Head of caudate nucleus (tissue), 42 donors: ENCODE measurements around the gene TMEM132D.

Source experiments
- DNase-seq, 42 donors: peaks; one replicate each; pipeline versions ENCODE4 v3.0.0 to v3.0.0-alpha.2; 2020 to 2021; ENCODE audit warnings: mixed read lengths in 7 of 42
- intact Hi-C: fragments of 100-400 bp; cut with DNase I; formaldehyde crosslinking; loops from one replicate; pipeline ENCODE4 v1.15.0; 2022

The TMEM132D gene

DNA sequence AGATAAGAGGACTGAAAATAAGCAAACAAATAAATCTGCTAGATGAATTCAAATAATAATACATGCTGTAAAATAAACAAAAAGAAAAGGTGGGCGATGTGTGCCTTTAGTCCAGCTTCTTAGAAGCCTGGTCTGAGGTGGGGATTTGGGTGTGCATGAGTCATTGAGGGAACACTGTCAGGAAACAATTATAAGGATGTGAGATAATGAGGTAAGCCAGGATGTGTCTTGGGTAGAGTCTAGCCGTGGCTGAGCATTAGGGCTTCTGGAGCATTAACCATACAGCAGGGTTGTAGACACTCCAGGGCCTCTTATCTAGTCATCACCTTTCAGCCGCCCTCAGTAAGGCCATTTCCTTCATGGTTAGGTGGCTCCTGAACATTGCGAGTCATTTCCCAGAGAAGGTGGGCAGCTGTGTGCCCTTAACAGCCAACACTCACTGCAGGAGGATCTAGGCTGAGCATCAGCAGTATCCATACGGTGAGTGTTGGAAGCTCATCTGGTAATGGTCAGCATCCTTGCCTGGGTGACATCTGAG lies 645.0 kb downstream of the TMEM132D start:
- DNase-seq = no peak

DNA sequence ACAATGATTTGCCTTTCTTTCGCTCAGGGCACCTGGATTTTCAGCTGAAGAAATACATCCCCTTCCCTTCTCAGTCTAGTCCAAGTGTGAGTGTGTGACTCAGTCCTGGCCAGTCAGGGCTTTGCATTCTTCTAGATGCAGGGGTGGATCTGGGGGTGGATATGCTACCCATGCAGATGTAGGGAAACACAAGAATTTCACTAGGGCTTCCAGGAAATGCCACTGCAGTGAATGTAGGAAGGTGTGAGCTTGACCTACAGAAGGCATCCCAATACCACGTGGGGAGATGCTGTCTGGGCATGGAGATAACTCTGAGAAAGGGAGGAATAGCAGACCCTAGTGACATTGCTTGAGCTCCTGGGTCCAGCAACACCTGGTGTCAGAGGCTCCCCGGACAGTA lies 646.3 kb downstream of the TMEM132D start:
- DNase-seq = no peak
- intact Hi-C loops = no loop called here

More for the DNA sequence above, 645.0 kb downstream of the TMEM132D start:
- intact Hi-C loops = no loop called here

DNA sequence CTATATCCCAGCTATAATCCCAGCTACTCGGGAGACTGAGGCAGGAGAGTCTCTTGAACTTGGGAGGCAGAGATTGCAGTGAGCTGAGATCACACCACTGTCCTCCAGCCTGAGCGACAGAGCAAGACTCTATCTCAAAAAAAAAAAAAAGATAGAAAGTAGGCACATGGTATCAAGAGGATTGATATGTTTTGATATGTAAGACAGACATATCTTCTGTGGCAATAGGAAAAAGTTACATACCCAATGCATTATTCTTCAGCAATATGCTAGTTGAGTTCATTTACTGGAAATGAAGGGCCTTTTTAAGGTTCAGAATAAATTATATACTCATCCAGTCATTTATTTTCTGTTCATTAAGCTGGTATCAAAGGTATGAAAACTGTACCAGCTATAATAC lies 657.2 kb downstream of the TMEM132D start:
- no peak for DNase-seq
- intact Hi-C loops = no loop called here

DNA sequence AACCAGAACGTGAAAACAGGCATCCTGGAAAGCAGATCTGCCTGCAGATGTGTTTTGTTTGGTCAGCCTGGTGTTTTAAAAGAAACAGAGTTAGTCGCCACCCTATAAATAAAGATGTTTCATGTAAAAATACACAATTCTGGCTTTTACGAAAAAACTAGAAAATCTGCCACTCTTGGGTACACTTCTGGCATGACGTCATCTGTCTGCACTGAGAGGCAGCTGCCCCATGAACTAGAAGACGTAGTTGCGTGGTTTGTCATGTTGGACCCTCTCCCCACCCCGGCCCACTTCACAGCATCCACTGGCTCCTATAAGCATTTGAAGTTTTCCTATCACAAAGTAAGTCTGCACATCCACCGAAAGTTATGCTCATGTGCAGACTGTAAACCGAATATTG lies 658.1 kb downstream of the TMEM132D start:
- no peak for DNase-seq
- intact Hi-C loops = no loop called here

DNA sequence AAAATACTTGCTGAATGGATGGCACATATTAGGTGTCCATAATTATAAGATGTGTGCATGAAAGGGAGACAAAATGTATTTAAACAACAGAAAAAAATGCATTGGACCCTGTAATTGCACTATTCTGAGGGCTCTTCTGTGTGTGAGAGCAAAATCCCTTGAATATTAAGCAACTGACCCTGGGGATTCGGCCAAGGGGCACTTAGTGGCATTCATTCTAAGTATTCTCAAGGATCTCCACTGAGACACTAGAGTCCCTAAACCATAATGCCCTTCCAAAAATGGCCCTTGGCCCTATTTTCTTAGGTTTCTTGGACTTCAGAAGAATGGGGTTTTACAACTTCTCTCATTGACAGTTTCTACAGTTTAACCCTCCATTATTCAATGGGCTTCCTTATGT lies 662.0 kb downstream of the TMEM132D start:
- DNase-seq = peak in 1 of 42 donors; percentile 4
- intact Hi-C loops = no loop called here

DNA sequence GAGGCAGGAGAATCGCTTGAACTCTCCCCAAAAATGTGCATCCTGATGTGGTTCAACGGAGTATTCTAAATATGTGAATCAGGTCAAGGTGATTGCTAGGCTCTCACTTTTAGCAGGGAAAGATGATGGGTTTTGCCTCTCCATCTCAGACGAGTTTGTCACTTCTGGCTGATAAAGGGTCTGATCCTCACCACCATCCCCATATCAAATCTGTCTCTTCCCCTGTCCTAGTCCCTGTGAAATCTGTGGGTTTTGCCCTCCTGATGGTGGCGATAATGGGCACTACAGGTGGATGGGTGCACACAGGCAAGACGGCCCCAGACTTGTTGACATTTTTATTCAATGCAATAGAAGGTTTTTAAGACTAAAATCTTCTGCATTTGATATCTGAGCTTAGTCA lies 665.9 kb downstream of the TMEM132D start:
- DNase-seq = no peak
- intact Hi-C loops = no loop called here

GRCh38 chr12:129234209-129234608 lies 669.6 kb downstream of the TMEM132D start:
- intact Hi-C loops = no loop called here
- no peak for DNase-seq

DNA sequence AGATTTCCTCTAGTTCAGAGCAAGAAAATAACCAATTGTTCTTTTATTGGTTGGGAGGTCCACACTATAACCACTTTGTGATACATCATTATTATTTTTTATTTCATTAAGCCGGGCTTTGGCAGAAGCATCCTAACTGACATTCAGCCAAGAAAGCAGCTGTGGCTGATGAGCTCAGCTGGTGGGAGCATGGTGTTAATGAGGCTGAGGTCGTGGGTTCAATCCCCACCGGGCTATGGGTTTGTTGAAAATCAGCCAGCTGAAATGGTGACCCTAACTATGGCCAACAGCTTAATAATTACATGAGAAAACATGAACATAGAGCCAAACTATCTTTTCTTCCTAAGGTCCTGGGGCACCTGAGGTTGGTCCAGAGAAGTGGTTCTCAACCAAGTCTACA lies 672.3 kb downstream of the TMEM132D start:
- DNase-seq = no peak
- intact Hi-C loops = no loop called here

GRCh38 chr12:129230995-129231394 lies 672.8 kb downstream of the TMEM132D start:
- DNase-seq = no peak
- intact Hi-C loops = no loop called here

DNA sequence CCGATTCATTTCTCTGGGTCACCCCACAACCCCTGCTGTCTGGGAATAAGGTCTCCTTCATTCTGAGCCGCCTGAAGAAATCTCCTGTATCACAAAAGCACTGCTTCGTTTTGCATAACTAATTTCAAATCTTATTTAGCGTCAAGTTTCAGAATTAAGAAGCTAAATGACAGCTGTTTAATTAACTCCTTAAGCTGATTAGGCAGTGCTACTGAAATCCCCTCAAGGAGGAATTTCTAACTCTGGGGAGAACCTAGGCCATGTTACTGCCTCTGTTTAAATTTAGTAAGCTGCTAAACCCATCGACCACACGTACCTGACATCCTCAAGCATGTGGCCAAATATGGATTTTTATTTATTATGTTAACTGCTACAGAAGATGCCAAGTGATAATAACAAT lies 677.0 kb downstream of the TMEM132D start:
- no peak for DNase-seq
- intact Hi-C loops = no loop called here

DNA sequence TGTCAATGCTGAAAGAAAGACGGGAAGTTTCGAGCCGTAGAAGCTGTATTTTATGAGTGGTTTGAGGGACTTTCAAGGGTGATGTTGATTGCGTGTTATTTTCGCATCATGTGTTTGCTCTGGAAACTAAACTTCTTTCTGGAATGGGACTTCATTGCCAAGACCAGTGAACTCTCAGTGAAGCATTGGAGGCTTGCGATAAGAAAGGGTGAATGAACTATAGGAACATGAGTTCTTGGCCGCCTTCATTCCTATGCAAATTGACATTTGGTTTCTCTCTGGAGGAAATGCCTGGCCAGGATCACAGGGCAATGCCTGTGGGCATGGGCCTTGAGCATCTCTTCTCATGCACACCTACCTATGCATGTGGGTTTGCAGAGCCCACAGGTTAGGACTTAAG lies 677.8 kb downstream of the TMEM132D start:
- intact Hi-C loops = no loop called here
- no peak for DNase-seq

GRCh38 chr12:129215556-129215955 lies 688.3 kb downstream of the TMEM132D start:
- no peak for DNase-seq
- intact Hi-C loops = no loop called here

GRCh38 chr12:129213551-129213950 lies 690.3 kb downstream of the TMEM132D start:
- intact Hi-C loops = no loop called here
- DNase-seq = no peak

DNA sequence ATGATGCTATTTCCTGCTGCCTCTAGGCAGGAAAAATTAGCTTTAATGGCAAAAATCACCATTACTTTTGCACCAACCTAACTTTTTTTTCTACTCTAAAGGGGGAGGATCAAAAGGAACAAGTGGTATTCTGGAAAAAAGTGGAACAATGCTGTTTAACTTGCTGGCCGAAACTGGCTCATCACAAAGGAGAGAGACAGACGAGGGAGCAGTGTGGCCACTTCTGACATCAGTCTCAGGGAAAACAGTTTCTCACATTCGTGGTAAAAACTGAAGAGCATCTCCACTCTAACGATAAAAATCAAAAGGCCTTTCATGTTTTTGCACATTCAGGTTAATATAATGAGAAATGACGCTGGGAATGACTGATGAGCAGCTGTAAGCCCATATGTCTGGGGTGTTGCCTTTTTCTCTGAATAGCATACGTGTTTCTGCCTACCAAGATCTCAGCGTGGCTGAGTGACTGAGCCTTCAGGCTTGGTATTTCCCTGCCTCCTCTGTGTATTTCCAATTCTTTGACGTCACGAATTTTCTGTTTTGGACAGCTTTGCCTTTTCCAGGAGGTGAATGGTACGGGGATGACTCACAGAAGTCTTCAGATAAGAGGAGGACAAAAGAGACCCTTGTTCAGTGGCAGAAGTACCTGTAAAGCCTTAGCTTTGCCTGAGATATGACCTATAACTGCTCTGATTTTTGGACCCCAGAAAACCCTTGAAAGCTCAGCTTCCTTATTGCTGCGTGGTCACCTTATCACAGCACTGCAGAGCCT lies 691.8 kb downstream of the TMEM132D start:
- intact Hi-C loops = no loop called here
- DNase-seq = no peak

DNA sequence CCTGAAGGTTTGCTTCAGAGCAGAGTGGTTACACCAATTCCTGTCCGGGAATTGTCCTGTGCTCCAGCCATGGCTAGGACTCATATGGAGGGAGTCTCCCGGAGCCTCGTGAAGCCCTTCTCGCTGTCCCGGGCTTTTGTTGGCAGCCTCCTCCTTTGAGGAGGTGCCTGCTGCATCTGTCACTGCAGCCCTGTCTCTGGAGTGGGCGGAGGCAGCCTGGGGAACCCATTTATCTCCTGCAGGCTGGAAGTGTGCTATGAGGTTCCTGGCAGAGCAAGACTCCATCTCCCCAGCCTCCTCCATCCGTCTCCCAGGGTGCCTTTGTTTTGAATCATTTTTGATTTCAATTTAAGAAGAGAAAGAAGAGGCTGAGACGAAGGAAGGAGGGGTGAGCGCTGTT lies 695.3 kb downstream of the TMEM132D start:
- peak; percentile 9 to 87 (median 50) for DNase-seq
- intact Hi-C loops = no loop called here

DNA sequence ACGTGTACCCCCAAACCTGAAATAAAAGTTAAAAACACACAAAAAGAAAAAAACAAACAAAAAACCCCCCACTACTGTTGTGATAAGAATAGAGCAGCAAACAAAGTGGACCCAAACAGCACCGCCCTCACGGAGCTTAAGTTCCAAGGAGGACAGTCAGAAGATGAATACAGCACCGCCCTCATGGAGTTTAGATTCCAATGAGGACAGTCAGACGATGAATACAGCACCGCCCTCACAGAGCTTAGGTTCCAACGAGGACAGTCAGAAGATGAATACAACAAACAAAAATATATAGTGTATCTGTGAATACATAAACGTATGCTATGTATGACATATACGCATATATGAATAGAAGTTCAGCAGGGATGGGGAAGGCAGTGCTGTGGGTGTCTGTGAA lies 696.7 kb downstream of the TMEM132D start:
- intact Hi-C loops = no loop called here
- DNase-seq = no peak

DNA sequence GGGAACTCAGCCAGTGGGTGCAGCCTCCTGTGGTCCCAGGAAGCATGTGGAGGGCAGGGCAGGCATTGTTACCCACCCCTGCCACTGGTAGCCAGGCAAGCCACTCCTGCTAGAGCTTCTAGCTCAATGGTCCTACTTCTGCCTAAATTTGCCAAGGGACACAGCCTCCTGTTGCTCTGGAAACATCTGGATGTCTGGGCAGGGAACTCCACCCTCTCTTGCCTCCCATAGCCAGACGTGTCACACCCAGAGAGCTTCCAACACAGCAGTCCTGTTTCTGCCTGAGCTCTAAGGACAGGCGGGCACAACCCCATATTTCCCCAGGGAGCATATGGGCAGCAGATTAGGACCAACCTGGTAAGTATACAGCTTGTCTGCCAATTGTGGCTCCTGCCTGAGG lies 700.4 kb downstream of the TMEM132D start:
- intact Hi-C loops = no loop called here
- no peak for DNase-seq

GRCh38 chr12:129202109-129202814 lies 701.6 kb downstream of the TMEM132D start:
- peak in 28 of 42 donors; percentile 5 to 65 (median 32) for DNase-seq
- intact Hi-C loops = no loop called here

DNA sequence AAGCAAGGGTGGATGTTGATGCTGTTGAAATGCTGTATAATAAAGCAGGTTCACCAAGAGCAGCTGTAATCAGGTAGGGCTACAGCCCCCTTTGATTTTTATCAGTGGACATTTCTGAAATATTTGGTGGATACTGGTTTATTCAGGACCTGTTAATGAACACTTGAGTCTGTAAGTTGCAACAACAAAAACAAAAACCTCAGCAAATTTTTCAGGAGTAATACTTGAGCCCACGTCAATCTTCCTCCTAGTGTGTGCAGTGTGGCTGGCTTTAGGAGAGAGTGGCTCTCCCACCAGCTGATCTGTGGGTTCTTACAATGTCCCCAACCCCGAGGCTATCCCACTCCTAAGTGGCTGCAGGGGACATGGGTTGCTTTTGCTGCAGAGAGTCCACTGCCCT lies 702.8 kb downstream of the TMEM132D start:
- intact Hi-C loops = no loop called here
- no peak for DNase-seq

- intact Hi-C loops = no loop called here
- no peak for DNase-seq
Measured at GRCh38 chr12:129200576-129200975, 703.2 kb downstream of the TMEM132D start.

DNA sequence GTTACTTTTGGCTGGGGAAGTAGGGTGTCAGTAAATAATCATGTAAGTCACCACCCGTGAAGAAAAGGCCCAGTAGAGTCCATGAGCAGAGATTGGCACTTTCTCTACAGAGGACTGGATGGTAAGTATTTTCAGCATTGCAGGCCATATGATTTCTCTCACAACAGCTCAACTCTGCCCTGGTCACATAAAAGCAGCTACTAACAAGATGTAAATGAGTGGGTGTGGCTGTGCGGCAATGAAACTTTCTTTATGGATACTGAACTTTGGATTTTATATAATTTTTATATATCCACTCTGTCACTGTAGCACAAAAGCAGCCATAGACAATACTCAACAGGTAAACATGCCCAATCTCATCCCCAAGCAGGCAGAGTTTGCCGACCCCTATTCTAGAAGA lies 706.9 kb downstream of the TMEM132D start:
- intact Hi-C loops = no loop called here
- DNase-seq = no peak
